Right ventricle myocardium superior (tissue), 1 donor: ENCODE measurements around the gene LRRK1. TPM values are rescaled to one million over a fixed set of nuclear protein-coding genes. Genes with fewer than 3 reads are reported as not detected.

Source experiments
- ATAC-seq: fragments of 200-7000 bp; cut with Tn5 transposase; one replicate; pipeline ENCODE4 v1.9.1; 2020; ENCODE audit warnings: mild to moderate bottlenecking; ENCODE audit not compliant: poor library complexity
- DNase-seq: peaks from one replicate; pipeline ENCODE4 v3.0.0-alpha.2; 2020
- intact Hi-C: fragments of 100-400 bp; cut with DNase I; formaldehyde crosslinking; loops from one replicate; pipeline ENCODE4 v1.11.2; 2022
- total RNA-seq: library from RNA; stranded (reverse); fragmentation: NEBNext Ultra II Directional; extraction: Animal tissue kit (Norgen Biotek cat#: 25700); gene quantifications from one replicate; pipeline ENCODE4 v1.2.1, GENCODE V29; 2021
- donor health status: DM: no; HTN: yes; CAD: no; lungs with severe emphysema.

Gene LRRK1
- total RNA-seq, 1 donor from 2014 or later, result 3.0 TPM

DNA sequence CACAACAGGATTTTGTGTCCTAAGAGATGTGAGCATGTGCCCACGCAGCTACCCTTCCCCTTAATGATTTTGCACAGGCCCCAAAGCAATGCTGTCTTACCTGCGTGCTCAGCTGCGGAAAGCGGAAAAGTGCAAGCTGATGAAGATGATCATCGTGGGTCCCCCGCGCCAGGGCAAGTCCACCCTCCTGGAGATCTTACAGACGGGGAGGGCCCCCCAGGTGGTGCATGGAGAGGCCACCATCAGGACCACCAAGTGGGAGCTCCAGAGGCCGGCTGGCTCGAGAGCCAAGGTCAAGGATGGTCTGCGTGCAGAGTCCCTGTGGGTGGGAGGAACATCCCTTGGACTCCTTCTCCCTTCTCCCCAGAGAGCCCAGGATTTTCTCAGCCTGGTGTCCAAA, 103.1 kb downstream of the LRRK1 start:
- no peak for ATAC-seq
- DNase-seq, result no peak
- intact Hi-C loops, result no loop called here

DNA sequence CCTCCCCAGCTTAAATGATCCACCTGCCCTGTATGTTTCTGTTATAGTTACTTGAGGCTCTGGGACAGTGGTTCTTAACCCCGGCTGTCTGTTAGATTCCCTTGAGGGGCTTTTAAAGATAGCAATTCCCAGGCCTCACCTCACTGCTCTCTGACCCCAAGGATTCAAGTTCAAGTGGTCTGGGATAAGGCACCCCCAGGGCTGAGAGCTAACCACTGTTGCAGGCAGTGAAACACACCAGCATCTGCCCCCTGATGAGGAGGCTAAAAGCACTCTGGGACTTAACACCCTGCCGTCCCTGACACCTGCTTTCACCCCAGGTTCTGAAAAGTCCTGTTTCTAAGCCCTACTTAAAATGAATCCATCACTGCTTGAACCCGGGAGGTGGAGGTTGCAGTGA, 103.7 kb downstream of the LRRK1 start:
- intact Hi-C loops, result no loop called here

DNA sequence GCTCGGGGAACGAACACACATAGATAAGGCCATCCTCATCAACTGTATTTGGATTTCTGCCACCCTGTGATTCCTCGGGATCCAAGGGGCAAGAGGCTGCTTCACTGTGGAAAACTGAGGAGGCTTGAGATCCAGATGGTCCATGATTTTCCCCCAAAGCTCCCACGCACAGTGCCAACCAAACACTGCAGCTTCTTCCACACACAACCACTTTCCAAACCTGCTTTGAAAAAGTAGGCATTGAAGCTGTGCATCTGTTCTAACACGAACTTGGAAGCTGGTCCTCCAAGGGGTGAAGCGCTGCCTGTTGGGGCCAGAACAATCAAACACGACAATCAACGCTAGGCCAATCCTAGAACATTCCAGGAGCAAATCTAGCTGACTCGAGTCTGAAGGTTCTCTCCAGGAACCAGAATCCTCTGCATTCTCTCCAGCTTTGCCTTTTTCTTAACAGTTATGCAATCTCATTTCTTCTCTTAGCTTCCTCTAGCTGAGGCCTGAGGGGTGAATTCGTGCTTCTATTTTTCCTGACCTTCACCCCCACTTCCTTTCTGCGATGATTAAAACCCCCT, 104.4 kb downstream of the LRRK1 start:
- intact Hi-C loops, result no loop called here
- ATAC-seq (peak; percentile 45), DNase-seq (no peak)

More for the DNA sequence above, 103.7 kb downstream of the LRRK1 start:
- DNase-seq (no peak), ATAC-seq (no peak)

DNA sequence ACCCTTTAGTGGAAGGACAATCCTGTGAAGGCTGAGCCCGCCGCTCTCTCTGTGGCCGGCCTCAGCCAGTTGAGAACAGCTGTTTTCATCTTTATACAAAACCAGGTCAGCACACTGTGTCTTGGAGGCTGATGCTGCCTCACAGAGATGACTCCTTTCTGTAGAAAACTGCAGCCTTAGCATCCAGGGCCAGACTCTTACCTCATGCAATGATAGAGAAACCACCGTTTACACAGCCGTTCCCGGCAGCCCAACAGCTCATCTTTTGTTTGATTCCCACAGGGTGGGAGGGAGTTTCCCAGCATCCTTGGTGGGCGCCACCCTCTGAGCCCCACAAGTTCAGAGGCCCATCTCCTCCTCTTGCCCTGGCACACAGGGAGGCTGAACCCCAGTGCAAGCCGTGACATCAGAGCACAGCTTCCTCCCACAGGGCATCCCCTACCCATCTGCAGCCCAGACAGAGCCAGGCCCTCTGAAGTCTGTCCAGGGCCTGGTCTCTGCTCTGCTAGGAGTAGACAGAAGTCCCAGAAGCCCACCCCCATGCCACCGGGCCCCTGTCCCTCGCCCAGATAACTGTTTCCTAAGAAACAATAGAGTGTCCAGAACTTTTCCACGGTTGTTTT, 105.0 kb downstream of the LRRK1 start:
- intact Hi-C loops, result no loop called here
- ATAC-seq, result peak; percentile 71

DNA sequence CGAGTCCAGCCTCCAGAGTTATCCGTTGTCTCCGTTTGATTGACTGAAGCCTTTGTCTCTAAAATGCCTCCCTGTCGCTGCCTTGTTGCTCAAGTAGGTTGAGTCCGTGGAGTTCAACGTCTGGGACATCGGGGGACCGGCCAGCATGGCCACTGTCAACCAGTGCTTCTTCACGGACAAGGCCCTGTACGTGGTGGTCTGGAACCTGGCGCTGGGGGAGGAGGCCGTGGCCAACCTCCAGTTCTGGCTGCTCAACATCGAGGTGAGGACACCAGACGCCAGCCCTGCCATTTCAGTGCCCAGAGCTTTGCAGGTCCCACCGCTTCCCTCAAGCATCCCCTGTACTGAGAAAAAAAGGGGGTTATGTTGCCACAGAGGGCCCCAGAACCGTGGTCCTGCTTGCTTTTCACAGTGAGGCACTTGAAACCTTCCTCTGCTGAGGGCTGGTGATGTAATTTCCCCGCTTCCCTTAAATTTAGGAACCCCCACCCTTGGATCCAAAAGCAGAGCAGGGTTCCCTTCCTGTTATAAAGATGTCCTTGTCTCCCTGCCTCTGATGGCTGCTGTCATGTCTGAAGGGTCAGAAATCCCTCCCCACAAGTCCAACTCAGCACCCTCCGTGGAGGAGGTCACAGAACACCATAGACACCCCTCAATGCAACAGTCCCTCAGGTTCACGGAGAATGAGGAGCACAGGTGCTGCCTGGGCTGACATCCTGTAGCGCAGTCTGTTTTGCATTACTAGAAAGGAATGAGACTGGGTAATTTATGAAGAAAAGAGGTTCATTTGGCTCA, 105.7 kb downstream of the LRRK1 start:
- ATAC-seq (no peak), DNase-seq (peak; percentile 35)
- intact Hi-C loops, result no loop called here

More for the DNA sequence above, 105.0 kb downstream of the LRRK1 start:
- peak; percentile 59 for DNase-seq

DNA sequence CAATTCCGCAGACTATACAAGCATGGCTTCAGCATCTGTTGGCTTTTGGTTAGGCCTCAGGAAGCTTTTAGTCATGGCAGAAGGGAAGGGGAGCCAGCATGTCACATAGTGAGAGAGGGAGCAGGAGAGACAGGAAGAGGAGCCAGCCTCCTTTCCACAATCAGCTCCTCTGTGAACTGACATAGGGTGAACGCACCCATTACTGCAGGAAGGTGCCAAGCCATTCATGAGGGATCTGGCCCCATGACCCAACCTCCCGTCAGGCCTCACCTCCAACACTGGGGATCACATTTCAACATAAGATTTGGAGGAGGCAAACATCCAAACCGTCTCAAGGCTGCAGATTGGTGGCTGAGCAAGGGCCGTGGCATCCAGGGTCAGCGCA, 106.3 kb downstream of the LRRK1 start:
- DNase-seq (no peak), ATAC-seq (no peak)
- intact Hi-C loops, result no loop called here

DNA sequence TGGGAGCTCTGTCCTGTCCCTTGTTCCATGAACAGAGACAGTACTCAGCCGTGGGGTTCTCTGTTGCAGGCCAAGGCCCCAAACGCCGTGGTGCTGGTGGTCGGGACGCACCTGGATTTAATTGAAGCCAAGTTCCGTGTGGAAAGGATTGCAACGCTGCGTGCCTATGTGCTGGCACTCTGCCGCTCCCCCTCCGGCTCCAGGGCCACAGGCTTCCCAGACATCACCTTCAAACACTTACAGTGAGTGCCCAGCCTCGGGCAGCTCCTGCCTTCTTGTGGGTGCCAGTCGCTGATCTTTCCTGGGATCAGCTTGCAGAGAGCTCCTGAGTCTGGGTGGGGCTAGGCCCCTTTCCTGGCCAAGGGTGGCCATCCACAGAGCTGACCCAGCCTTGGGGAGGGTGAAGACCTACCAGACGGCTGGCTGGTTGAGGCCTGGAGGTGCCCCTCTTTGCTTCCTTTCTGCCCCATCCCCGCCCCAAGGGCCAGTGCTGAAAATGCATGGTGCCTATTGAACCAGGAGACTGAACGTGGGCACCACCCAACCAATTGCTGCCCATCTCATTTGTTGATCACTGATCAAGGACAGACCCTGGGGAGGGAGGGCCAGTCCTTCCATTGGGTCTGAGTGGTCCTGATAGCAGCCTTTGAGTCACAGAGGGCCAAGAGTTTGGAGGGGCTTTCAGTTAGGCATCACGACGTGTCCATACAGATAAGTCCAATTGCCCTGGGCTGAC, 106.9 kb downstream of the LRRK1 start:
- ATAC-seq, result no peak
- intact Hi-C loops, result no loop called here
- DNase-seq, result peak; percentile 33

DNA sequence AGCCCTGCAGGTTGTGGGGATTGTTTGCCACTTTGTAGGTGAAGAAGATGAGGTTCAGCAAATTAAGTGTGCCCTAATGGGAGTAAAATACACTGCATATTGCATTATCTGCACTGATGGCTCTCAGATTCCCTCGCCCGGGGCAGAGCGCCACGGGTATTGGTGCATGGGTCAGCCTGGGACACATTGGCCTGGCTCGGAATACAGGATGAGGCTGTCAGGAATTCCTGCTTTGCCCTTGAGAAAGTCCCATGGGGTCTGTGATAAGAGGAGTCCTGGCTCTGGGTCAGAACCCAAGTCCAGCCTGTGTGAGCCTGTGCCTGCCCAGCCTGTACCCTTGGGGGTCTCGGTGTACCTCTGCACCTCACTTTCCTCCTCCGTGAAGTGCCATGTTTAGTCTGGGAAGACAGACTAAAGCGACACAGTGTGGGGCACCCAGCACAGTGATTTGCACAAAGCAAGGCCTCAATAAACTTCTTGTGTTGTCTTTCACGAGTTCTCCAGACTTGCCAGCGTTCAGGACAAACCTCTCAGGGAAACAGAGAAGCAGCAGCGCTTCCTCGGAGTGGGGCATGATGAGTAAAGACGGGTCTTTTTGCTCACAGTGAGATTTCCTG, 107.6 kb downstream of the LRRK1 start:
- ATAC-seq, result peak; percentile 63
- intact Hi-C loops, result no loop called here
- DNase-seq, result peak; percentile 44

DNA sequence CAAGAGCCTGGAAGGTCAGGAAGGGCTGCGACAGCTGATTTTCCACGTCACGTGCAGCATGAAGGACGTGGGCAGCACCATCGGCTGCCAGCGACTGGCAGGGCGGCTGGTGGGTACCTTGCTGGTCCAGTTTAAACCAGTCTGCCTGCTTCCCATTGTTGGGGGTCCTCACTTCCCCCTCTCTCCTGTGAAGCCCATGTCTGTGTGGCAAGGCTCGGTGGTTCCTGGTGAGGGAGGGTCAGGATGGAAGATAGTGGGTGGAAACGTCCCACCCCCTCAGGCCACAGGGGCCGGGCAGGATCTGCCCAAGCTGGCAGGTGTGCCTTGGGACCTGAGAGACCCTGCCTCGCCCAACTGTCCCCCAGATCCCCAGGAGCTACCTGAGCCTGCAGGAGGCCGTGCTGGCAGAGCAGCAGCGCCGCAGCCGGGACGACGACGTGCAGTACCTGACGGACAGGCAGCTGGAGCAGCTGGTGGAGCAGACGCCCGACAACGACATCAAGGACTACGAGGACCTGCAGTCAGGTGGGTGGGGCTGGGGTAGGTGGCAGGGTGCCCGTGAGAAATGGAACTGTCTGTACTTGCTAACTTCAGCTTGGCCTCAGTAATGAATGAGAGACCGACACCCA, 108.2 kb downstream of the LRRK1 start:
- DNase-seq, result peak; percentile 39
- ATAC-seq, result no peak
- intact Hi-C loops, result no loop called here

DNA sequence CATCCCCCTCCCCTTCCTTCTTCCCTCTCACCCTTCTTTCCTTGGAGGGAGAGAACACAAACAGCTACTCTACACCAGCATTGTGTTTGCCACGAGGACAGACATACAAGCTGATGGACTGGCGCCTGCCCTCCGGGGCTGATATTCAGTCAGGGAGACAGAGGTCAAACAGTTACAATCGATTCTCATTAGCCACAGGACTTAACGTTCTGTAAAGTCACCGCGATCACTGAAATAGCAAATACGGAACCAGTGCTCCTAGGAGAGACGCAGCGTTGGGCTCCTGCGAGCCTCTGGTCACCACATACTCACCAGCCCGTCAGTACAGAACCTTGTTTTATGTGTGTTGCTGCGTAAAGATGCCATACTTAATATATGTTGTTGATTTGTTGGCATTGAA, 108.8 kb downstream of the LRRK1 start:
- DNase-seq, result no peak
- ATAC-seq, result no peak
- intact Hi-C loops, result no loop called here

DNA sequence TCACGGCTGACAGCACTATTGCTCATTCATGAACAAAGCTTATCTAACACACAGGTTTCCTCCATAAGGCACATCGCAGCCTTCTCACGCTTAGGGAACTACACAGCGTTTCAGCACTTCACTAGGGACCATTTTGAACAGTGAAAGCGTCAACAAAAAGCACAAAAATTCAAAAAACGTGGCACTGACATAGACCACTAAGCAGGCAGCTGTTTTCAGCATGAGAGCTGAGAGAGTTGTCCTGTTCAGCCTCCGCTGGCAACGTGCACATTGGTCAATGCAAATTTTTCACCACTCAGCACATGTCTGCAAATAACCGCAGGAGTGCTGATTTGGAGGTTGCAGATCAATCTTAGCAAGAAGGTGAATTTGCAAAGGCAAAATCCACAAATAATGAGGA, 109.2 kb downstream of the LRRK1 start:
- ATAC-seq (no peak), DNase-seq (no peak)
- intact Hi-C loops, result no loop called here

DNA sequence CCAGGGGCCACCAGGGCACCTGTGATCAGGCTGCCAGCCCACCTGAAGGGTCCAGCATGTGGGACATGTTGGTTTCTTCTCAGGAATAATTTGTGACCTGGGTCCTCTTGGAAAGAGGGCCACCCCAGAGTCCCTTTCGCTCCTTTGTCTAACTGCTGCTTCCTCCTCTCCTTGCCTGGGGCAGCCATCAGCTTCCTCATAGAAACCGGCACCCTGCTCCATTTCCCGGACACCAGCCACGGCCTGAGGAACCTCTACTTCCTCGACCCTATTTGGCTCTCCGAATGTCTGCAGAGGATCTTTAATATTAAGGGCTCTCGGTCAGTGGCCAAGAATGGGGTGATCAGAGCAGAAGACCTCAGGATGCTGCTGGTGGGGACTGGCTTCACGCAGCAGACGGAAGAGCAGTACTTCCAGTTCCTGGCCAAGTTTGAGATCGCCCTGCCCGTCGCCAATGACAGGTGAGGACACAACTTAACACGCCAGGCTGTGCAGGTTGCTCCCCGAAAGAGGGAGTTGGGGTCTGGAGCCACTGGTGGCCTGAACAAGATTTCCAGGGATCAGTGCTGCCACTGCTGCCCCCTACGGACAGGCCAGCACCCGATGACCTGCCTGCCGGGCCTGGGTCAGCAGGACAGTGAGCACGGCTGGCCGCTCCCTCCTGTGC, 109.7 kb downstream of the LRRK1 start:
- intact Hi-C loops, result no loop called here
- no peak for ATAC-seq

DNA sequence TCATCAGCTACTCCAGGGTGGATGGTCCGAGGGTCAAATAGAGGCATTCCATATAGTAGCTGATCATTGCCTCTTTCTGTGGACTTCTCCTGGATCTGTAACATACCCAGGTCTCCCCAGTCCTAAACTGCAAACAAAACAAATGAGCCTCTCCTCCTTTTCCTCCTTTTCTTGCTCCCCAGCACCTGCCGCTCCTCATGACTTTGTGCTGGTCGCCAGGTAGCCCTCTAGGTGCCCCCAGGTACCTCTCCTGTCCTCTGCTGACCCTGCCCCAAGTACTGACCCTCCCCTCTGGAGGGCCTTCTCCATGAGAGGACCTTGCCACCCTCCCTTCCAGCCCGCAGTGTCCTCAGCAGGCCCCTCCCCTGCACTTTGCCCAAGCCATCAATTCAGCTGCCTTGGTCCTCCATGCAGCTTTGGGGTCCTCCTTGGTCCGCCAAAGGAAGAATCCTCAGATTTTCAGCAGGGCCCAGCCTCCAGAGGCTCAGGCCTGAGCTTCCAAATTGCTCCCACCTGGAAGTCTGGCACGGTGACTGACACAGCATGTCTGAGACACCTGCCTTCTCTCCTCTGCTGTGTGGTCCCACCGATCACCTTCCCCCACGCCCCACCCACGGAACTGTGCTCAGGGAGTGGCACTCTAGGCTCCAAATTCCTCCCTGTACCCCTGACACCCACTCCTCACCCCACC, 111.0 kb downstream of the LRRK1 start:
- intact Hi-C loops, result no loop called here
- no peak for DNase-seq
- ATAC-seq, result no peak

More for the DNA sequence above, 109.7 kb downstream of the LRRK1 start:
- no peak for DNase-seq

DNA sequence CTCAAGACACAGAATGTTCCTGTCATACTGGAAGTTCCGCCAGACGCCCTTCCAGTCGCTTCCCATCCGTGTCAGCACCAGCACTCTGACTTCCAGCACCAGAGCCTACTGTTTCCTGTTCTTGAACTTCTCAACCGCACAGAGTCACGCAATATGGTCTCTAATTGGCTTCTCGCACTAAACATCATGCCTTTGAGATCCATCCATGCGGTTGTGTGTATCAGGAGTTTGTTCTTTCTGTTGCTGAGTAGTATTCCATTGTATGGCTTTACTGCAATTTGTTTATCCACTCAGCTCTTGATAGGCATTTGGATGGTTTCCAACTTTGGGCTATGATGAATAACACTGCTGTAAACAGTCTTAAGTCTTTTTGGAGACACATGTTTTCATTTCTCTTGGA, 112.1 kb downstream of the LRRK1 start:
- intact Hi-C loops, result no loop called here
- DNase-seq, result no peak
- no peak for ATAC-seq

DNA sequence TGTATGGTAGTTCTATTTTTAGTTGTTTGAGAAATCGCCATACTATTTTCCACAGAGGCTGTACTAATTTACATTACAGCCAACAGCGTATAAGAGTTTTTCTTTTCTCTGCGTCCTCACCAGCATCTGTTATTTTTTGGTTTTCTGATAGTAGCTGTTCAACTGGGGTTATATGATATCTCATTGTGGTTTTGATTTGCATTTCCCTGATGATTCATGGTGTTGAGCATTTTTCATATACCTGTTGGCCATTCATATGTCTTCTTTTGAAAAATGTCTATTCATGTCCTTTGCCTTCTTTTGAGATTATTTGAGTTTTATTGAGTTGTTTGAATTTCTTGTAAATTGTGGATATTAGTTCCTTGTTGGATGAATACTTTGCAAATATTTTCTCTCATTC, 114.6 kb downstream of the LRRK1 start:
- ATAC-seq (no peak), DNase-seq (no peak)
- intact Hi-C loops, result no loop called here

DNA sequence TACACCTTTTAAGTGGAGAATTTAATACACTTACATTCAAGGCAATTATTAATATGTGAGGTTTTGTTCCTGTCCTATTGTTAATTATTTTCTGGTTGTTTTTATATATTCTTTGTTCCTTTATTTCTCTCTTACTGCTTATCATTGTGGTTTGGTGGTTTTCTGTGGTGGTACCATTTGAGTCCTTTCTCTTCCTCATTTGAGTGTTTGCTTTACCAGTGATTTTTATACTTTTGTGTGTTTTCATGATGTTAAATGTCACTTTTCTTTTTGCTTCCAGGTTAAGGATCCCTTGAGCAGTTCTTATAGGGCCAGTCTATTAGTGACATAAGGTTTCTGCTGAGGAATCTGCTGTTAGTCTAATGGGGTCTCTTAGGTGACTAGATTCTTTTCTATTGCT, 116.5 kb downstream of the LRRK1 start:
- no peak for DNase-seq
- intact Hi-C loops, result no loop called here
- ATAC-seq, result no peak

DNA sequence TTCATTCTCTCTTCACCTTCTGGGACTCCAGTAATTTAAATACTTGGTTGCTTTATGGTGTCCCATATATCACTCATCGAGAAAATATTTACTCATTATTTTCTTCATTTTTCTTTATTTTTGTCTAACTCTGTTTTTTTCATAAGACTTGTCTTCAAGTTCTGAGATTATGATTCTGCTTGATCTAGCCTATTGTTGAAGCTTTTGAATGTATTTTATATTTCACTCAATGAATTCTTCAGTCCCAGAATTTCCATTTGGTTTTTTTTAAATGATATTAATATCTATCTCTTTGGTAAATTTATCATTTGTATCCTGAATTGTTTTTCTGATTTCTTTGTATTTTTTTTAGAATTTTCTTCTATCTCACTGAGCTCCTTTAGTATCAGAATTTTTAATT, 117.0 kb downstream of the LRRK1 start:
- no peak for DNase-seq
- no peak for ATAC-seq
- intact Hi-C loops, result no loop called here
